ENCODE data around the gene SCUBE1. TPM values are rescaled to one million over a fixed set of nuclear protein-coding genes. Genes with fewer than 3 reads are reported as not detected.

SCUBE1 gene
- total and polyA plus RNA-seq, 2 of the 8 experiments (the other 6 are each of a cell fraction or from before 2014, with no cell fraction given) = 2.3 to 4.9 TPM

GRCh38 chr22:43152357-43153071 lies 190.7 kb downstream of the SCUBE1 start:
- POLR2A ChIA-PET (ENCODE audit: partially characterized antibody) = interaction anchor here (0.7 to 2.2 kb wide), 3 partner anchors 12 to 35 kb away, joined by 3 to 4 read pairs (median 3); no protein-coding TSS in a partner anchor
- TF ChIP-seq MAX (IDR thresholded peaks at IDR 0.05) = no peak
- no peak for TF ChIP-seq CHD2 (IDR thresholded peaks at IDR 0.05; ENCODE audit: low read length)
- no peak for TF ChIP-seq KDM5A (IDR thresholded peaks at IDR 0.05; ENCODE audit: low read length)
- TF ChIP-seq POU5F1 (IDR thresholded peaks at IDR 0.05; ENCODE audit: low read depth, low read length) = no peak
- no peak for TF ChIP-seq BRCA1 (IDR thresholded peaks at IDR 0.05; ENCODE audit: low read depth, low read length)
- no peak for TF ChIP-seq CTCF (IDR thresholded peaks at IDR 0.05; ENCODE audit: control extremely low read depth in 1 of 3, insufficient read depth in 1 of 3, low read depth in 1 of 3, low read length in 3 of 3)
- no peak for TF ChIP-seq POLR2AphosphoS5 (IDR thresholded peaks at IDR 0.05; ENCODE audit: low read depth, low read length)
- TF ChIP-seq ASH2L (IDR thresholded peaks at IDR 0.05; ENCODE audit: low read length) = no peak
- TF ChIP-seq FOSL1 (IDR thresholded peaks at IDR 0.05; ENCODE audit: insufficient read depth, low read depth, low read length) = no peak

More at GRCh38 chr22:43152357-43153071, 190.7 kb downstream of the SCUBE1 start:
- Histone ChIP-seq H2BK15ac (ENCODE audit: low read length) (peak overlapping the region; percentile 72), H3K9ac (replicated peaks in 1 of 4; ENCODE audit: extremely low read depth in 1 of 4, low read depth in 3 of 4, low read length in 3 of 4) (no peak overlapping the region), H3K4me1 (replicated peaks in 1 of 4; ENCODE audit: control insufficient read depth in 3 of 4, insufficient read depth in 4 of 4, low read length in 3 of 4) (peaks cover 0 to 18% (median 13%) of the 10 kb centered on the region in 4 experiments; a peak in 6 of 7 replicates), H3K27me3 (replicated peaks in 1 of 4; ENCODE audit: control insufficient read depth in 3 of 4, extremely low read depth in 1 of 4, insufficient read depth in 3 of 4, low read length in 3 of 4) (peaks cover 1 to 21% (median 14%) of the 10 kb centered on the region in 4 experiments), H3K79me2 (ENCODE audit: control insufficient read depth in 1 of 2, insufficient read depth in 2 of 2, low read length in 2 of 2) (no peaks in the 10 kb centered on the region), H3K18ac (ENCODE audit: extremely low read depth, low read length) (peak overlapping the region; percentile 60; the same call in 1 of the 2 replicates), H3K14ac (ENCODE audit: insufficient read length) (no peak overlapping the region), H4K8ac (ENCODE audit: extremely low read depth, insufficient read depth, low read length) (0 out of 2 replicates have a peak overlapping the region, but pooled peaks have one; percentile 62), H3K4me3 (ENCODE audit: extremely low read depth in 1 of 4, insufficient read depth in 2 of 4, low read depth in 3 of 4, low read length in 4 of 4) (peak overlapping the region in 3 of 4 experiments; percentile 33 to 70 (median 42); a peak in 4 of 8 replicates), H3K27ac (ENCODE audit: low read depth, low read length) (no peak overlapping the region), H3K23ac (ENCODE audit: insufficient read length) (no peak overlapping the region), H2BK20ac (ENCODE audit: low read length) (no peak overlapping the region), H3K36me3 (ENCODE audit: control insufficient read depth in 2 of 4, insufficient read depth in 4 of 4, low read length in 3 of 4) (no peaks in the 10 kb centered on the region), H2BK120ac (replicated peaks; ENCODE audit: low read depth, low read length) (peak overlapping the region; percentile 13), H2BK5ac (ENCODE audit: low read depth, low read length) (peak overlapping the region; percentile 81; the same call in 1 of the 2 replicates), H2AFZ (ENCODE audit: low read length) (no peak overlapping the region), H4K20me1 (replicated peaks in 1 of 2; ENCODE audit: control insufficient read depth in 1 of 2, insufficient read depth in 2 of 2, low read length in 2 of 2) (peaks cover 0 to 2% of the 10 kb centered on the region in 2 experiments), H4K5ac (ENCODE audit: insufficient read length, low read depth, low read length) (no peak overlapping the region), H2BK12ac (ENCODE audit: low read depth, low read length) (peak overlapping the region; percentile 80; the same call in 1 of the 2 replicates), H3K79me1 (ENCODE audit: low read depth, low read length) (no peaks in the 10 kb centered on the region), H3K9me3 (ENCODE audit: insufficient read depth in 2 of 2, low read depth in 1 of 2, low read length in 1 of 2) (no peaks in the 10 kb centered on the region), H3K23me2 (ENCODE audit: low read depth, low read length) (peaks cover 13% of the 10 kb centered on the region; the same call in 1 of the 2 replicates), H3K56ac (replicated peaks; ENCODE audit: insufficient read length, low read depth, low read length) (no peak overlapping the region), H4K91ac (replicated peaks; ENCODE audit: insufficient read length, low read length) (peak overlapping the region; percentile 40), H3K4me2 (ENCODE audit: insufficient read depth in 1 of 2, low read depth in 2 of 2, low read length in 2 of 2) (peak overlapping the region; percentile 54 to 67), H2AK5ac (ENCODE audit: low read depth, low read length) (no peak overlapping the region), H3K4ac (replicated peaks; ENCODE audit: insufficient read length, low read depth, low read length) (peak overlapping the region; percentile 38)
- FAIRE-seq (no peak), DNase-seq (ENCODE audit: low read depth in 1 of 2, low spot score in 2 of 2) (peak in 1 of 2 experiments; percentile 65)
- WGBS, 2 experiments (ENCODE audit: extremely low coverage in 1 of 2, insufficient coverage in 1 of 2, insufficient read length in 1 of 2, insufficient replicate concordance in 2 of 2, low coverage in 1 of 2, low lambda C conversion rate in 2 of 2, missing lambda C conversion rate in 1 of 2) = 63% methylated on average over 20 of the region's 22 CpGs; no CpG with 5 or more reads in 1 of the 2 experiments
- CTCF ChIA-PET (ENCODE audit: partially characterized antibody) = interaction anchor here (0.8 to 1.0 kb wide), 2 partner anchors 33 to 41 kb away, joined by 3 to 4 read pairs; no protein-coding TSS in a partner anchor
